T-cell (primary cell): ENCODE results near the gene SRSF12. TPM values are rescaled to one million over a fixed set of nuclear protein-coding genes. Genes with fewer than 3 reads are reported as not detected.

Source experiments
- ATAC-seq, 4 experiments: fragments of 200-7000 bp in 3 of 4; fragments of 150-1000 bp in 1 of 4; cut with Tn5 transposase; replicated peaks in 1 of 4; 1 replicate in 3 of 4; 2 replicates in 1 of 4; pipeline ENCODE4 v1.10.0; 2021; ENCODE audit warnings: moderate library complexity in 3 of 4, mild to moderate bottlenecking in 2 of 4, moderate number of reproducible peaks in 1 of 4
- CTCF ChIA-PET, 2 donors: fragments of 300-600 bp; sonication (Branson Sonifier 250); formaldehyde crosslinking; loops; one replicate each; lab custom pipeline; 2022; ENCODE audit warnings: antibody characterized with exemption in 2 of 2; lab: Charles Lee
- POLR2A ChIA-PET, 2 donors: fragments of 300-600 bp; sonication (Branson Sonifier 250); formaldehyde crosslinking; loops; one replicate each; lab custom pipeline; 2022; ENCODE audit warnings: antibody characterized with exemption in 2 of 2; lab: Charles Lee
- DNase-seq, 35 experiments: peaks; one replicate each; pipeline versions ENCODE4 v3.0.0 to v3.0.0-alpha.2; 2013 to 2023
- H3K27ac ChIP-seq: one replicate; pipeline ENCODE4 v1.5.1; 2013; ENCODE audit warnings: low read length
- H3K27me3 ChIP-seq, 2 experiments: replicated peaks in 1 of 2; 1 replicate in 1 of 2; 2 replicates in 1 of 2; pipeline versions ENCODE4 v1.6.1 to v1.7.0; 2013; ENCODE audit warnings: low read length in 1 of 2, mixed read lengths in 1 of 2; ENCODE audit not compliant: control insufficient read depth in 2 of 2, insufficient read depth in 2 of 2; ENCODE audit errors: extremely low read depth in 1 of 2
- H3K36me3 ChIP-seq, 2 donors: 1 replicate in 1 of 2; 2 replicates in 1 of 2; pipeline versions ENCODE4 v1.6.1 to v1.7.0; 2013; ENCODE audit warnings: low read length in 1 of 2; ENCODE audit not compliant: control insufficient read depth in 2 of 2, insufficient read depth in 1 of 2; ENCODE audit errors: extremely low read depth in 1 of 2
- H3K4me1 ChIP-seq, 2 experiments: 1 replicate in 1 of 2; 2 replicates in 1 of 2; pipeline versions ENCODE4 v1.6.1 to v1.7.0; 2013; ENCODE audit warnings: low read length in 2 of 2, mixed read lengths in 1 of 2; ENCODE audit not compliant: insufficient read depth in 2 of 2, control insufficient read depth in 1 of 2; ENCODE audit errors: extremely low read depth in 1 of 2
- H3K4me3 ChIP-seq, 2 donors: 1 replicate in 1 of 2; 2 replicates in 1 of 2; pipeline versions ENCODE4 v1.5.1 to v1.7.0; 2013; ENCODE audit warnings: mild to moderate bottlenecking in 2 of 2, low read length in 1 of 2, moderate library complexity in 1 of 2; ENCODE audit not compliant: control insufficient read depth in 1 of 2; ENCODE audit errors: extremely low read depth in 1 of 2
- H3K9me3 ChIP-seq: 2 replicates; pipeline ENCODE4 v1.7.0; 2013
- H3K27ac Mint-ChIP-seq, 2 donors: one replicate each; pipeline ENCODE4 v1.8.0; 2020 to 2021; ENCODE audit warnings: mild to moderate bottlenecking in 2 of 2, mixed read lengths in 2 of 2
- H3K27me3 Mint-ChIP-seq, 2 donors: one replicate each; pipeline ENCODE4 v1.8.0; 2021 to 2022; ENCODE audit warnings: mixed read lengths in 2 of 2
- H3K36me3 Mint-ChIP-seq: one replicate; pipeline ENCODE4 v1.8.0; 2021; ENCODE audit warnings: mixed read lengths
- H3K4me1 Mint-ChIP-seq, 3 donors: one replicate each; pipeline ENCODE4 v1.8.0; 2020 to 2022; ENCODE audit warnings: mixed read lengths in 3 of 3, mild to moderate bottlenecking in 1 of 3
- H3K4me3 Mint-ChIP-seq, 3 donors: one replicate each; pipeline ENCODE4 v1.8.0; 2020 to 2022; ENCODE audit warnings: mild to moderate bottlenecking in 3 of 3, mixed read lengths in 3 of 3, moderate library complexity in 3 of 3
- H3K9me3 Mint-ChIP-seq, 3 donors: one replicate each; pipeline ENCODE4 v1.8.0; 2020 to 2022; ENCODE audit warnings: mixed read lengths in 3 of 3
- WGBS: methylation state at CpG from one replicate; pipeline ENCODE4 v1.1.5; 2013; ENCODE audit warnings: missing lambda C conversion rate; ENCODE audit not compliant: insufficient coverage; 5-methylcytosine and 5-hydroxymethylcytosine counted together
- total RNA-seq, 35 experiments: library from RNA in 6 of 35; stranded (reverse) in 6 of 35; fragments of 120-200 nt in 1 of 35; gene quantifications; one replicate each; pipeline versions ENCODE4 v1.2.1 to v1.2.4 and lab custom pipeline; 2013 to 2026

The SRSF12 gene
- total RNA-seq, 5 donors from 2014 or later (not counting 1 experiment from before 2014, with no cell fraction given): not detected

- peaks cover 5 to 9% of the 10 kb centered on the region in 2 experiments for H3K4me1 ChIP-seq
- H3K9me3 ChIP-seq: no peaks in the 10 kb centered on the region
- no peak for DNase-seq
- ATAC-seq: no peak
- Mint-ChIP-seq H3K27me3 (no peaks in the 10 kb centered on the region), H3K4me3 (peak overlapping the region in 1 of 3 donors; percentile 25), H3K4me1 (peaks cover 24 to 30% (median 28%) of the 10 kb centered on the region in 3 donors), H3K27ac (peak overlapping the region; percentile 48 to 52), H3K9me3 (no peaks in the 10 kb centered on the region), H3K36me3 (peaks cover 5% of the 10 kb centered on the region)
- H3K27ac ChIP-seq: no peak overlapping the region
- H3K4me3 ChIP-seq: no peak overlapping the region
- no CpG with 5 or more reads among the region's 2 CpGs for WGBS
- ChIA-PET CTCF (interaction anchor here (0.6 to 2.0 kb wide), 5 partner anchors 10 to 161 kb away, joined by 3 to 20 read pairs (median 5); partner anchors contain the start of gene PNRC1 (in 1 of the 2)), POLR2A (interaction anchor here in 1 of 2 donors (0.8 to 1.5 kb wide), 3 partner anchors 60 to 181 kb away, joined by 4 to 6 read pairs (median 6); partner anchors contain the start of gene RNGTT)
- no peaks in the 10 kb centered on the region for H3K36me3 ChIP-seq
- no peaks in the 10 kb centered on the region for H3K27me3 ChIP-seq
These were observed 26.6 kb upstream of the SRSF12 start for GRCh38 chr6:89144354-89144906.

GRCh38 chr6:89140347-89141156 lies 22.7 kb upstream of the SRSF12 start:
- DNase-seq: no peak
- no peak overlapping the region for H3K27ac ChIP-seq
- Mint-ChIP-seq H3K4me3 (no peak overlapping the region), H3K9me3 (no peaks in the 10 kb centered on the region), H3K4me1 (peaks cover 0 to 7% (median 5%) of the 10 kb centered on the region in 3 donors), H3K36me3 (peaks cover 3% of the 10 kb centered on the region), H3K27ac (no peak overlapping the region), H3K27me3 (no peaks in the 10 kb centered on the region)
- H3K4me1 ChIP-seq: no peaks in the 10 kb centered on the region
- CTCF ChIA-PET: interaction anchor here in 1 of 2 donors (1.0 kb wide), 1 partner anchor 158 kb away, joined by 3 read pairs; no protein-coding TSS in a partner anchor
- WGBS: 84% methylated on average over 4 of the region's 7 CpGs
- H3K9me3 ChIP-seq: no peaks in the 10 kb centered on the region
- no peaks in the 10 kb centered on the region for H3K27me3 ChIP-seq
- POLR2A ChIA-PET: interaction anchor here in 1 of 2 donors (0.6 kb wide), 1 partner anchor 201 kb away, joined by 5 read pairs; no protein-coding TSS in a partner anchor
- ATAC-seq: no peak
- no peak overlapping the region for H3K4me3 ChIP-seq
- no peaks in the 10 kb centered on the region for H3K36me3 ChIP-seq

- Mint-ChIP-seq H3K9me3 (no peaks in the 10 kb centered on the region), H3K27ac (no peak overlapping the region), H3K4me1 (peaks cover 0 to 3% (median 2%) of the 10 kb centered on the region in 3 donors), H3K27me3 (no peaks in the 10 kb centered on the region), H3K4me3 (no peak overlapping the region), H3K36me3 (peaks cover 3% of the 10 kb centered on the region)
- CTCF ChIA-PET: interaction anchor here in 1 of 2 donors (1.0 kb wide), 1 partner anchor 157 kb away, joined by 3 read pairs; no protein-coding TSS in a partner anchor
- H3K27ac ChIP-seq: no peak overlapping the region
- 100% methylated on average over 1 of the region's 5 CpGs for WGBS
- H3K27me3 ChIP-seq: no peaks in the 10 kb centered on the region
- H3K4me1 ChIP-seq: no peaks in the 10 kb centered on the region
- DNase-seq: no peak
- ATAC-seq: no peak
- no peak overlapping the region for H3K4me3 ChIP-seq
- POLR2A ChIA-PET: no interaction called here
- no peaks in the 10 kb centered on the region for H3K9me3 ChIP-seq
- H3K36me3 ChIP-seq: no peaks in the 10 kb centered on the region
These were observed 21.9 kb upstream of the SRSF12 start for GRCh38 chr6:89139509-89140346.

- no CpG with 5 or more reads among the region's 2 CpGs for WGBS
These were observed 20.3 kb upstream of the SRSF12 start for GRCh38 chr6:89138173-89138572.

GRCh38 chr6:89134723-89135122 lies 16.9 kb upstream of the SRSF12 start:
- Histone ChIP-seq H3K27me3 (no peaks in the 10 kb centered on the region), H3K4me1 (no peaks in the 10 kb centered on the region), H3K9me3 (no peaks in the 10 kb centered on the region), H3K27ac (no peak overlapping the region), H3K4me3 (no peak overlapping the region), H3K36me3 (no peaks in the 10 kb centered on the region)
- DNase-seq: no peak
- 83% methylated on average over 2 of the region's 3 CpGs for WGBS
- H3K36me3 Mint-ChIP-seq: peaks cover 9% of the 10 kb centered on the region
- H3K27me3 Mint-ChIP-seq: no peaks in the 10 kb centered on the region
- H3K4me1 Mint-ChIP-seq: no peaks in the 10 kb centered on the region
- POLR2A ChIA-PET: no interaction called here
- no peak for ATAC-seq
- CTCF ChIA-PET: interaction anchor here (0.6 to 0.9 kb wide), 2 partner anchors 10 to 32 kb away, joined by 3 read pairs; no protein-coding TSS in a partner anchor
- no peak overlapping the region for H3K27ac Mint-ChIP-seq
- no peaks in the 10 kb centered on the region for H3K9me3 Mint-ChIP-seq
- no peak overlapping the region for H3K4me3 Mint-ChIP-seq

More at GRCh38 chr6:89138173-89138572, 20.3 kb upstream of the SRSF12 start:
- no peaks in the 10 kb centered on the region for H3K4me1 ChIP-seq
- no peaks in the 10 kb centered on the region for H3K27me3 ChIP-seq
- Mint-ChIP-seq H3K27me3 (no peaks in the 10 kb centered on the region), H3K4me3 (no peak overlapping the region), H3K4me1 (no peaks in the 10 kb centered on the region), H3K27ac (no peak overlapping the region), H3K36me3 (peaks cover 3% of the 10 kb centered on the region), H3K9me3 (no peaks in the 10 kb centered on the region)
- POLR2A ChIA-PET: interaction anchor here (0.5 to 0.6 kb wide), 3 partner anchors 11 to 214 kb away, joined by 3 to 5 read pairs (median 3); no protein-coding TSS in a partner anchor
- H3K4me3 ChIP-seq: no peak overlapping the region
- DNase-seq: no peak
- no peak for ATAC-seq
- H3K36me3 ChIP-seq: no peaks in the 10 kb centered on the region
- H3K27ac ChIP-seq: no peak overlapping the region
- no peaks in the 10 kb centered on the region for H3K9me3 ChIP-seq
- CTCF ChIA-PET: interaction anchor here in 1 of 2 donors (0.6 kb wide), 1 partner anchor 33 kb away, joined by 3 read pairs; no protein-coding TSS in a partner anchor
